HG03066 (cell line): ENCODE measurements around the gene RAB9B.
"Not testable (repeated sequence)": the region's sequence is repeated elsewhere in the genome, so short reads cannot be mapped to it uniquely, and the experiment has no call there.

Source experiments
- ATAC-seq: cut with Tn5 transposase; IDR thresholded peaks from one replicate; pipeline ENCODE4 v1.9.1; 2021; ENCODE audit warnings: low read depth; ENCODE audit not compliant: unreplicated experiment

RAB9B gene

GRCh38 chrX:103817101-103817500, 15.0 kb downstream of the RAB9B start:
- not testable (repeated sequence) for ATAC-seq

GRCh38 chrX:103811858-103812257, 20.2 kb downstream of the RAB9B start:
- no peak for ATAC-seq

- no peak for ATAC-seq
Measured at GRCh38 chrX:103806862-103807474, 25.1 kb downstream of the RAB9B start.

- ATAC-seq: no peak
Measured at GRCh38 chrX:103805860-103806259, 26.2 kb downstream of the RAB9B start.

- ATAC-seq: no peak
Measured at GRCh38 chrX:103800318-103800717, 31.7 kb downstream of the RAB9B start.

- ATAC-seq: no peak
Measured at GRCh38 chrX:103797691-103798090, 34.4 kb downstream of the RAB9B start.

- no peak for ATAC-seq
Measured at GRCh38 chrX:103794119-103794518, 37.9 kb downstream of the RAB9B start.

GRCh38 chrX:103793545-103793940, 38.5 kb downstream of the RAB9B start:
- ATAC-seq: no peak

GRCh38 chrX:103792916-103793544, 39.0 kb downstream of the RAB9B start:
- no peak for ATAC-seq

- ATAC-seq: no peak
Measured at GRCh38 chrX:103791826-103792485, 40.1 kb downstream of the RAB9B start.

- no peak for ATAC-seq
Measured at GRCh38 chrX:103791228-103791627, 40.8 kb downstream of the RAB9B start.

GRCh38 chrX:103789004-103789403, 43.1 kb downstream of the RAB9B start:
- peak; percentile 96 for ATAC-seq

- no peak for ATAC-seq
Measured at GRCh38 chrX:103783971-103784370, 48.1 kb downstream of the RAB9B start.

GRCh38 chrX:103783196-103783595, 48.9 kb downstream of the RAB9B start:
- no peak for ATAC-seq

GRCh38 chrX:103782640-103783039, 49.4 kb downstream of the RAB9B start:
- ATAC-seq: no peak

GRCh38 chrX:103781706-103782105, 50.4 kb downstream of the RAB9B start:
- ATAC-seq: no peak

- no peak for ATAC-seq
Measured at GRCh38 chrX:103781062-103781402, 51.0 kb downstream of the RAB9B start.

GRCh38 chrX:103780336-103781061, 51.6 kb downstream of the RAB9B start:
- no peak for ATAC-seq

GRCh38 chrX:103779141-103779789, 52.8 kb downstream of the RAB9B start:
- no peak for ATAC-seq

GRCh38 chrX:103776546-103776945, 55.5 kb downstream of the RAB9B start, which contains the start of gene PLP1:
Gene PLP1 (plus strand): TSS chrX:103776840. CDS start chrX:103776996, 156 bp downstream.
- no peak for ATAC-seq
